CD4-positive, alpha-beta T cell treated with Interleukin-15 for 4 hours (primary cell): ENCODE measurements around the gene PI4KB.
"Not testable (repeated sequence)": the region's sequence is repeated elsewhere in the genome, so short reads cannot be mapped to it uniquely, and the experiment has no call there.

Experiments used
- DNase-seq: peaks from one replicate; pipeline ENCODE4 v3.0.0-alpha.2; 2020; ENCODE audit warnings: low spot score

Gene PI4KB

DNA sequence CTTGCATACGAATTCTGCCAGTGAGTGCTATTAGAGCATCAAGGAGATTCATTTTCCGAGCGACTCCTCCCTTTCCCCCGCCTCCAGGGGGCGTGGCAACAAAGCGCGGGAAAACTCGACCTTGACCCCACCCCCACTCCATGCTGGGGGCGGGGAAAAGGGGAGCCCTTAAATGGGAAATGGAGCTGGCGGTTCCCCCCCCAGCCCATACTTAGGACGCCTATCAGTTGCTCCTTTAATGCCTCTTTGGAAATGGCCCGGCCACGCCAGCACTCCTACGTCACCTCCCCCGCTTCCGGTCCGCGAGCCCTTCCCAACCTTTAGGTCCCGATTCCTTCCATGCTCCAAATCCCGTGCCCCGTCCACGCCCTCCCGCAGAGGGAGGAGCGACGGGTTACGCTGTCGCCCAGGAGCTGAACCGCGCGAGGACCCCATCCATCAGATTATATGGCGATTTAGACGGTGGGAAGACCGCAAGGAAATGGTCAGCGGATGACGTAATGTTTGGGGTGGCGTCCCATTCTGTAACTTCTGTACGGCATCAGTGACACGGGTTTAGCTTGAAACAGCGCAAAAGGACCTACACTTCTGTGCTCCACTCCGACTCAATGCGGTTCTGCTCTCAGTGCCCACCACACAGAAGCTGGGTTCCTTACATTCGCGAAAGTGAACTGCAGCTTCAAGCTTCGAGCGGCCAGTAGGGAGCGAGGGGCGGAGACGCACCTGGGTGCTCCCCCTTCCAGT is 45.8 kb downstream of the PI4KB start:
- peak; percentile 97 for DNase-seq

DNA sequence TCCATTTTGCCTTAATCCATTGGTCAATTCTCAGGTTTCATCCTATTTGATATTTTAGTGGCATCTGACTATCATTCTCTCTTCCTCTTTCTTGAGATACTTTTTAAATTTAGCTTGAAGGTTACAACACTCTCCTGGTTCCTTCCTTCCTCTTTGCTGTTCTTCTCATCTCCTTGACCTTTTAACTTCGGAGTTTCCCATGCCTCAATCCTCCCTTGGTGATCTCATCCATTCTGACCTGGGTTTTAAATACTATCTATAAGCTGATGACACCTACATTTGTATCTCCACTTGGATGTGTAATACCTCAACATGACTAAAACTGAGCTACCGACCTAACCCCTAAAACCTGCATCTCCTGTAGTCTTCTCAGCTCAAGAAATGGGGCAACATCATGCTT is 50.0 kb downstream of the PI4KB start:
- no peak for DNase-seq

GRCh38 chr1:151275341-151275740 is 51.9 kb downstream of the PI4KB start:
- not testable (repeated sequence) for DNase-seq

DNA sequence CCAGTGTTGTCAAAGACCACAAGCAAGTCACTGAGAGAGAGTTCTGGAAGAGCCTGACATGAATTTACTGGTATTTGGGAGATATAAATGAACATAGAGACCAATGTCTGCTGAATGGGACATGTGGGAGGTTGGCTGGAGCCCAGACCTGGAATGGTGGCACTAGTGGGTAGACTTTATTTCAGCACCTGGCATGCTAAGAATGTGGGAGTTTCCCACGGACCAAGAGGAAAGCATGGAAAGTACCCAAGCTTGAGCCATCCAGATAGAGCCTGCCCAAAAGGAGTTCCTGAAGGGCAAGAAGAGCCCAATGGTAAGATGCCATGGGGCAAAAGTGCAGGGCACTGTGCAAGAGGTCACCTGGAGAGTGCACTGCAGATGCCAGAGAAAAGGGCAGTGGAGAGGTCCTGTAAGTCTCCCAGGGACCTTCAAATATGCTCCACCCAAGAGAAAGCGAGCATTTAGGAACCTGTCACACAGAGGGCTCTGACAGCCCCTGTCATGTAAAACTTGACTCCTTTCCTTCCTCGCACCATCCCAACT is 53.2 kb downstream of the PI4KB start:
- DNase-seq, result no peak

DNA sequence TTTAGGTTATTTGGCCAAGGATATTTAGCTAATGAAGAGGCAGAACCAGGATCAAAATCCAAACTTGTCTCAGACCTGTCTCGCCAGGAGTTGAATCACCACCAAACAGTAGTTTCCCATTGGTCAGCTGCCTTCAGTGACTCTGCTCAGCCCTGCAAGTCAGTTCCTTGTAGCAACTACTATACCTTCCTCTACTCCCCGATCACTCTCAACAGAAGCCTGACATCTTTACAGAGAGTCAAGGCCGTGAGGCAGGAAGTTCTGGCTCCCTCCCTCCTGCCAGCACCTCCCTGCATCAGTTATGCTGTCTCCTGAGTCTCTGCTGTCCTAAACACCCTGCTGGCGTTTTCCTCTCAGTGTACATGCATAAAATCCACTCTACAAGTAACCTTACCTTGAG is 59.5 kb downstream of the PI4KB start:
- no peak for DNase-seq

- no peak for DNase-seq
Measured at GRCh38 chr1:151266821-151267220, 60.4 kb downstream of the PI4KB start.

DNA sequence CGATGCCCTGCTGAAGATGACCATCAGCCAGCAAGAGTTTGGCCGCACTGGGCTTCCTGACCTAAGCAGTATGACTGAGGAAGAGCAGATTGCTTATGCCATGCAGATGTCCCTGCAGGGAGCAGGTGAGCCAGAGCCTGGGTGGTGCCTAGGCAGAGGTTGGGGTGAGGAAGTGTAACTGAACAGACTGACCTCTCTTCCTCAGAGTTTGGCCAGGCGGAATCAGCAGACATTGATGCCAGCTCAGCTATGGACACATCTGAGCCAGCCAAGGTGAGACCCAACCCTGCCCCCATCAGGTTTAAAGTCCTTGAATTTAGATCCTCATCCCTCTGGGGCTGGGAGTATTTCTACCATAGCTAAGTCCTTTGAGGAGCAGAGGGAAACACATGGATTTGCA is 60.9 kb downstream of the PI4KB start:
- no peak for DNase-seq

DNA sequence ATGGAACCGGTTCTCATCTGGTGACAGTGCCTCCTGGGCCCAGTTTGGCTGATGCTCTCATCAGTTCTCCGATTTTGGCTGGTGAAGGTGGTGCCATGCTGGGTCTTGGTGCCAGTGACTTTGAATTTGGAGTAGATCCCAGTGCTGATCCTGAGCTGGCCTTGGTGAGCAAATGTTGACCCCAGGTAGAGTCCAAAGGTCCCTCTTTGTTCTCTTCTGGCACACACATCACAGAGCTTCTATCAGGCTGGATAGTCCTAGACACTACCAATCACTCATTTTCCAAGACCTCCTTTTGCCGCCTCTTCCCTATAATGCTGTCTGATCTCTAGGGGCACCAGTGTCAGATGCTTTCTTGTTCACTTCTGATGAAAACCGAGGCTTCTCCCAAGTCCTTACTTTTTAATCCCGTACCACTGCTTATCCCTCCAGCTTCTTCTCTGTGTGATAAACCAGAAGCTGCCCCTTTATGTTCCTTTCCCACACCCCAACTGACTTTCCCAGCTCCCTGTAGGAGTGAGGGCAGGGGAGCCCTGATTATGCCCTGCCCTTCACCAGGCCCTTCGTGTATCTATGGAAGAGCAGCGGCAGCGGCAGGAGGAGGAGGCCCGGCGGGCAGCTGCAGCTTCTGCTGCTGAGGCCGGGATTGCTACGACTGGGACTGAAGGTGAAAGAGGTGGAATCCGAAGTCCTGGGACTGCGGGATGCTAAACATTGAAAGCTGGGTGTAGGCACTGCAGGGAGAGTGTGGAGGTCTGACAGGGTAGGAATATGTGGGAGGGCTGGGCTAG is 61.6 kb downstream of the PI4KB start:
- no peak for DNase-seq

DNA sequence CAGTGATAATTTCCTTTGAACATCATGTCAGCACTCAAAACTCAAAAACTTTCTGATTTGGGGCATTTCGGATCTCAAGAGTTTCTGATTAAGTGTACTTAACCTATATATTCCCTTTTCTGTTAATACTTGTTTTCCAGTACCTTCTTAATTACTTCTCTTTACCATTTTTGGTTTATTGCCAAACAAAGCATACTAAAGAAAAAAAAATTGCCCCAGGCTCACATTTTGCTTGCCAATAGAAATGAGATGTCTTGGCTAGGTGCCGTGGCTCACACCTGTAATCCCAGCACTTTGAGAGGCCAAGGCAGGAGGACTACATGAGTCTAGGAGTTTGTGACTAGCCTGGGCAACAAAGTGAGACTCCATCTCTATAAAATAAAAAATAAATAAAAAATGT is 67.9 kb downstream of the PI4KB start:
- DNase-seq, result no peak

GRCh38 chr1:151255381-151255780 is 71.8 kb downstream of the PI4KB start:
- DNase-seq, result no peak

GRCh38 chr1:151254217-151255213 is 72.7 kb downstream of the PI4KB start, which contains the start of gene PSMD4:
PSMD4 (plus strand) TSS chr1:151254734; CDS start chr1:151254783, 49 bp downstream.
- peak; percentile 95 for DNase-seq

GRCh38 chr1:151251656-151252470 is 75.4 kb downstream of the PI4KB start:
- DNase-seq, result peak; percentile 78

GRCh38 chr1:151246786-151247185 is 80.4 kb downstream of the PI4KB start:
- no peak for DNase-seq

- no peak for DNase-seq
Measured at GRCh38 chr1:151243683-151244216, 83.5 kb downstream of the PI4KB start.

GRCh38 chr1:151242442-151242841 is 84.8 kb downstream of the PI4KB start:
- no peak for DNase-seq
